ENCODE measurements around the gene INSIG1. TPM values are rescaled to one million over a fixed set of nuclear protein-coding genes. Genes with fewer than 3 reads are reported as not detected.

Gene INSIG1
- total and polyA plus RNA-seq, 4 donors = 54.2 to 264 (median 119) TPM

- H3K9me3 ChIP-seq (ENCODE audit: control insufficient read depth in 4 of 4, insufficient read depth in 3 of 4, low read length in 3 of 4) = peaks cover 0 to 2% (median 0%) of the 10 kb centered on the region in 4 donors
- H3K36me3 ChIP-seq (ENCODE audit: control insufficient read depth in 4 of 4, insufficient read depth in 4 of 4, low read length in 4 of 4) = no peaks in the 10 kb centered on the region
- no peak overlapping the region for H3K4me3 ChIP-seq
- no peak overlapping the region for H3K27ac ChIP-seq (ENCODE audit: low read depth in 1 of 2, low read length in 1 of 2)
- peaks cover 0 to 14% (median 13%) of the 10 kb centered on the region in 3 donors for H3K27me3 ChIP-seq (ENCODE audit: control insufficient read depth in 3 of 3, insufficient read depth in 3 of 3, low read length in 2 of 3)
- DNase-seq (no peak), ATAC-seq (ENCODE audit: insufficient read depth, low FRiP score) (no peak)
- TF ChIP-seq CTCF (IDR thresholded peaks at IDR 0.05; ENCODE audit: control extremely low read depth, extremely low read depth) = no peak
- WGBS, 2 donors = 64 to 65% methylated on average over 13 of the region's 13 CpGs
- H3K9ac ChIP-seq (ENCODE audit: insufficient read depth in 1 of 2, low read length in 2 of 2) = no peak overlapping the region
- peaks cover 0 to 3% (median 0%) of the 10 kb centered on the region in 5 donors for H3K4me1 ChIP-seq (ENCODE audit: control insufficient read depth in 5 of 5, insufficient read depth in 5 of 5, low read length in 5 of 5)
Measured at GRCh38 chr7:155280446-155281397, 17.0 kb upstream of the INSIG1 start.

GRCh38 chr7:155281398-155281969, 16.2 kb upstream of the INSIG1 start:
- Histone ChIP-seq H3K27ac (ENCODE audit: low read depth in 1 of 2, low read length in 1 of 2) (no peak overlapping the region), H3K36me3 (ENCODE audit: control insufficient read depth in 4 of 4, insufficient read depth in 4 of 4, low read length in 4 of 4) (no peaks in the 10 kb centered on the region), H3K4me3 (no peak overlapping the region), H3K4me1 (ENCODE audit: control insufficient read depth in 5 of 5, insufficient read depth in 5 of 5, low read length in 5 of 5) (peaks cover 0 to 3% (median 0%) of the 10 kb centered on the region in 5 donors), H3K27me3 (ENCODE audit: control insufficient read depth in 3 of 3, insufficient read depth in 3 of 3, low read length in 2 of 3) (peaks cover 0 to 9% (median 8%) of the 10 kb centered on the region in 3 donors), H3K9ac (ENCODE audit: insufficient read depth in 1 of 2, low read length in 2 of 2) (no peak overlapping the region), H3K9me3 (ENCODE audit: control insufficient read depth in 4 of 4, insufficient read depth in 3 of 4, low read length in 3 of 4) (peaks cover 0 to under 1% (median 0%) of the 10 kb centered on the region in 4 donors)
- 84 to 91% methylated on average over 9 of the region's 9 CpGs for WGBS, 2 donors
- TF ChIP-seq CTCF (IDR thresholded peaks at IDR 0.05; ENCODE audit: control extremely low read depth, extremely low read depth) = no peak
- ATAC-seq (ENCODE audit: insufficient read depth, low FRiP score) = no peak
- DNase-seq = no peak

- Histone ChIP-seq H3K36me3 (ENCODE audit: control insufficient read depth in 4 of 4, insufficient read depth in 4 of 4, low read length in 4 of 4) (no peaks in the 10 kb centered on the region), H3K9ac (ENCODE audit: insufficient read depth in 1 of 2, low read length in 2 of 2) (no peak overlapping the region), H3K27ac (ENCODE audit: low read depth in 1 of 2, low read length in 1 of 2) (no peak overlapping the region), H3K4me1 (ENCODE audit: control insufficient read depth in 5 of 5, insufficient read depth in 5 of 5, low read length in 5 of 5) (peaks cover 0 to 3% (median 0%) of the 10 kb centered on the region in 5 donors), H3K27me3 (ENCODE audit: control insufficient read depth in 3 of 3, insufficient read depth in 3 of 3, low read length in 2 of 3) (peaks cover 0 to 6% (median 4%) of the 10 kb centered on the region in 3 donors), H3K4me3 (no peak overlapping the region), H3K9me3 (ENCODE audit: control insufficient read depth in 4 of 4, insufficient read depth in 3 of 4, low read length in 3 of 4) (no peaks in the 10 kb centered on the region)
- DNase-seq (no peak), ATAC-seq (ENCODE audit: insufficient read depth, low FRiP score) (no peak)
- no peak for TF ChIP-seq CTCF (IDR thresholded peaks at IDR 0.05; ENCODE audit: control extremely low read depth, extremely low read depth)
- WGBS, 2 donors = 13 to 25% methylated on average over 6 of the region's 6 CpGs
Measured at GRCh38 chr7:155282671-155283070, 15.0 kb upstream of the INSIG1 start.
